GM10266 (cell line): Measurements from ENCODE around the gene SMIM8.

Source experiments
- DNase-seq: peaks from one replicate; pipeline ENCODE4 v3.0.0; 2012; ENCODE audit errors: extremely low spot score
- TF ChIP-seq, protein P1 (sequence below): IDR thresholded peaks from 2 replicates; pipeline ENCODE4 v1.5.1; 2012; ENCODE audit warnings: mild to moderate bottlenecking, low read depth; ENCODE audit not compliant: control insufficient read depth, insufficient read depth; ENCODE audit errors: missing control alignments

Gene SMIM8

DNA sequence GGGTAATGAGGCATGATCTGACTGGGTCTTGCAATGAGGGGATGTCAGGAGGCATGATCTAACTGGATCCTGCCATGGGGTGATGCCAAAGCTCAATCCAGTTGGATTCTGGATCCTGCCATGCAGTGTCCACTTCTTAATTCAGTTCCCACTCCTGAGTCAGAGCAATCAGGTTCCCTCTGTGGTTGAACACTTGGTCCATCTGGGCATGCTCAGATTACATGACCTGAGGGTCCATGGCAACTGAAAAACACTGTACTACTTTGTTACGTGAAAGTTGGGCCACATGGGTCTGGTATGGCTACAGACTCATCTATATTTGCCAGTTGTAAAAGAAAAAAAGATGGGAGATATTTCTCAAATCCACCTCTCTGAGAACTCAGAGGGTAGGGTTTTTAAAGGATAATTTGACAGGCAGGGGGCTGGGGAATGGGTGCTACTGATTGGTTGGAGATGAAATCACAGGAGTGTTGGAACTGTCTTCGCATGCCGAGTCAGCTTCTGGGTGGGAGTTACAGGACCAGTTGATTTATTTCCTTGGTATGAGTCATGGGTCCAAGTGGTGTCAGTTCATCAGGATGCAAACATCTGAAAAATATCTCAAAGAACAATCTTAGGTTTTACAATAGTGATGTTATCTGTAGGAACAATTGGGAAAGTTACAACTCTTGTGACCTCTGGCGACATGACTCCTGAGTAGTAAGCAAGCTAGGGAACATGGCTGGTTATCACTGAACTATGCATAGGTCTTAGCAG is 43.9 kb downstream of the SMIM8 start:
- DNase-seq, result no peak
- TF ChIP-seq, protein P1, sequence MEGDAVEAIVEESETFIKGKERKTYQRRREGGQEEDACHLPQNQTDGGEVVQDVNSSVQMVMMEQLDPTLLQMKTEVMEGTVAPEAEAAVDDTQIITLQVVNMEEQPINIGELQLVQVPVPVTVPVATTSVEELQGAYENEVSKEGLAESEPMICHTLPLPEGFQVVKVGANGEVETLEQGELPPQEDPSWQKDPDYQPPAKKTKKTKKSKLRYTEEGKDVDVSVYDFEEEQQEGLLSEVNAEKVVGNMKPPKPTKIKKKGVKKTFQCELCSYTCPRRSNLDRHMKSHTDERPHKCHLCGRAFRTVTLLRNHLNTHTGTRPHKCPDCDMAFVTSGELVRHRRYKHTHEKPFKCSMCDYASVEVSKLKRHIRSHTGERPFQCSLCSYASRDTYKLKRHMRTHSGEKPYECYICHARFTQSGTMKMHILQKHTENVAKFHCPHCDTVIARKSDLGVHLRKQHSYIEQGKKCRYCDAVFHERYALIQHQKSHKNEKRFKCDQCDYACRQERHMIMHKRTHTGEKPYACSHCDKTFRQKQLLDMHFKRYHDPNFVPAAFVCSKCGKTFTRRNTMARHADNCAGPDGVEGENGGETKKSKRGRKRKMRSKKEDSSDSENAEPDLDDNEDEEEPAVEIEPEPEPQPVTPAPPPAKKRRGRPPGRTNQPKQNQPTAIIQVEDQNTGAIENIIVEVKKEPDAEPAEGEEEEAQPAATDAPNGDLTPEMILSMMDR, result no peak

DNA sequence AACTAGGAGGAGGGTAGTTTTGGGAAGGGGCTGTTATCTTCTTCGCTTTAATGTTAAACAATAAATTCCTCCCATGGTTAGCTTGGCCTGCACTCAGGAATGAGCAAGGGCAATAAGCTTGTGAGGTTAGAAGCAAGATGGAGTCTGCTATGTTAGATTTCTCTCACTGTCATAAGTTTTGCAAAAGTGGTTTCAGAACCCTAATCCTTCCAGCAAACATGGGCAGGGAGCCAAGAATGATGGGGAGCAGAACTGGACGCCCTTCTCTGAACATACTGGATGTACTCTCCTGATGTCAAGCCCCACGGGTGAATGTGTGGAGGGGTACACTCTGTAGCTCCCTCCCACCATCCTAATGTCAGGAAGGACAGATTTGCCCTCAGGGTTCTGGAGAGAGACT is 44.5 kb downstream of the SMIM8 start:
- DNase-seq, result no peak
- TF ChIP-seq, protein P1, result no peak

DNA sequence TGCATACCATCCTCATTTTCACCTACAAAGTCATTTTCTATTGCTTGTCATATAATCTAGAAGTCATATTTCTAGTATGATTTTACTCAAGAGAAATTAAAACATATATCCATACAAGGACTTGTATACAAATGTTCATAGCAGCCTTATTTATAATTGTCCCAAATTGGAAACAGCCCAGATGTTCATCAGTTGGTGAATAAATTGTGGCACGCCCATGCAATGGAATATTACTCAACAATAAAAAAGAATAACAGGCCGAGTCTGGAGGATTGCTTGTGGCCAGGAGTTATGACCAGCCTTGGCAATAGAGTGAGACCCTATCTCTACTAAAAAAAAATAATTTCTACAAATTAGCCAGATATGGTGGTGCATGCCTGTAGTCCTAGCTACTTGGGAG is 51.0 kb downstream of the SMIM8 start:
- TF ChIP-seq, protein P1, result no peak
- DNase-seq, result no peak

DNA sequence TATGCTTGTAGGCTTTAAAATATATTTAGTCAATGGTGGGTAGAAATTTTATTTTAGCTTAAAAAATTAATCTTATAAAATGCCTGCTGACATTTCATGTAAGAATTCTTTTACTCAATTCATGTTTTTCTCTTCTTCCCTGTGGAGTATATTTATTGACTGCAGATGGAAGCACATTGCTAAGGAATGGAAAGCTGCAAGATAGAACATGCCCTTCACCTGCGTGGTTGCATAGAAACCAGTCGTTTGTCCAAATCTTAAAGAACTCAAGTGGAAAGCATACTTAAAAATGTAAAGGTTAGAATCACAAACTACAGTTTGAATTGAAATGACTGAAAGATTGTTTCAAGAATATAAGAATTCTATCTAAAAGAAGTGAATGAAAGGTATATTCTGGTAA is 52.9 kb downstream of the SMIM8 start:
- DNase-seq, result no peak
- TF ChIP-seq, protein P1, result no peak

DNA sequence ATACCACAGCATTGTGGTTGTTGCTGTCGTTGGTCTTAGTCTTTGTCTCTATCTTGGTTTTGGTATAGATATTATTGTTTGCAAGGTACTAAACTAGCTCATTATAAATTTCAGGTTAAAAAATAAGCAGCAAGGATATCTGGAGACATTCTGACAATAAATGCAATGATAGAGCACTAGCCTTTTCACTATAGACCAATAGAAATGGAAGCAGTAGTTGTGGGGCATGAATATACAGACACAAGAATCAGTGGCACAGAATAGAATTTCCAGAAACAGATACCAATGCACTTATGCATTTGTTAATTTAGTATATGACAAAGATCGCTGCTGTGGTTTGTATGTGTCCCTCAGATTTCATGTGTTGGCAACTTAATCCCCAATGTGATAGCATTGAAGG is 54.3 kb downstream of the SMIM8 start:
- TF ChIP-seq, protein P1, result no peak
- no peak for DNase-seq

DNA sequence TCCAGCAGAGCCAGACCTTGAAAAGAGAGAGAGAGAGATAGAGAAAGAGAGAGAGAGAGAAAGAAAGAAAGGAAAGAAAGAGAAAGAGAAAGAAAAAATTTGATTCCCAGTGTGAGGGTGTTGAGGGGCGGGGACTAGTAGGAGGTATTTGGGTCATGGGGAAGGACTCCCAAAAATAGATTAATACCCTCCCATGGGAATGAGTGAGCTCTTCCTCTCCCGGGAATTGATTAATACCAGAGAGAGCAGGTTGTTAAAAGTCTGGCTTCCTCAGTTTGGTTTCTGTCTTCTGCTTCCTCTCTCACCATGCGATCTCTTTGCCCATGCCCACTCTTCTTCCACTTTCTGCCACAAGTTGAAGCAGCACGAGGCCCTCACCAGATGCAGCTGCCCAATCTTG is 56.6 kb downstream of the SMIM8 start:
- DNase-seq, result no peak
- TF ChIP-seq, protein P1, result no peak

DNA sequence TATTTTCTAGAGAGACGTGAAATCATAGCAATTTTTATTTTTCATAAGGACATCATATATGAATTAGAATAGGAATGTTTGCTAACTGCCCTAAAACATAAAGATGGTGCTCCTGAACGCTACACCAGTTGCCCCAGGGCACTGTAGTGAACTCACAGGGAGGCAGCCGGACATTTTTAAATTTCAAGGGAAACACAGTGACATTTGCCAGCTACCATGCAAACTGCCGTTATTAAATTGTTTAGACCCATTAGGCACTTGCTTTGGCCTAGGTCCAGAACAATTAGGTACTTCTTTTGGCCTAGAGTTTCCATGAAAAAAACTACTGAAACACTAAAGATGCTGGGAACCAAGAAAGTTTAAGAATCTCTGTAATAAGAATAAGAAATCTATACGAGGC is 60.5 kb downstream of the SMIM8 start:
- TF ChIP-seq, protein P1, result no peak
- DNase-seq, result no peak
